Activated naive CD8-positive, alpha-beta T cell treated with anti-CD3 and anti-CD28 coated beads, Interleukin-2, amount 10 ng/mL, durations not matched to agents 7 days and 5 days (primary cell): ENCODE results near the gene ADAMTS15. TPM values are rescaled to one million over a fixed set of nuclear protein-coding genes. Genes with fewer than 3 reads are reported as not detected.
"Not testable (repeated sequence)": the region's sequence is repeated elsewhere in the genome, so short reads cannot be mapped to it uniquely, and the experiment has no call there.

Experiments used
- ATAC-seq: fragments of 150-1000 bp; cut with Tn5 transposase; one replicate; pipeline ENCODE4 v1.10.0; 2021; ENCODE audit warnings: low read depth, moderate library complexity
- POLR2A ChIA-PET: fragments of 350-600 bp; sonication (Branson Sonifier 250); formaldehyde crosslinking; loops from one replicate; lab custom pipeline; 2021; ENCODE audit warnings: antibody characterized with exemption; lab: Charles Lee
- DNase-seq: peaks from one replicate; pipeline ENCODE4 v3.0.0; 2021
- H3K27ac Mint-ChIP-seq: one replicate; pipeline ENCODE4 v1.8.0; 2022; ENCODE audit warnings: mild to moderate bottlenecking, mixed read lengths
- H3K27me3 Mint-ChIP-seq: one replicate; pipeline ENCODE4 v1.8.0; 2022; ENCODE audit warnings: mild to moderate bottlenecking, moderate library complexity, mixed read lengths
- H3K36me3 Mint-ChIP-seq: one replicate; pipeline ENCODE4 v1.8.0; 2021; ENCODE audit warnings: mild to moderate bottlenecking, mixed read lengths
- H3K4me1 Mint-ChIP-seq: one replicate; pipeline ENCODE4 v1.8.0; 2021; ENCODE audit warnings: mixed read lengths
- H3K4me3 Mint-ChIP-seq: one replicate; pipeline ENCODE4 v1.8.0; 2022; ENCODE audit warnings: mild to moderate bottlenecking, moderate library complexity, mixed read lengths
- H3K9me3 Mint-ChIP-seq: one replicate; pipeline ENCODE4 v1.8.0; 2021; ENCODE audit warnings: mixed read lengths
- total RNA-seq, 2 experiments: library from RNA; stranded (reverse); gene quantifications; one replicate each; pipeline ENCODE4 v1.2.3, GENCODE V29; 2021

The ADAMTS15 gene
- total RNA-seq, 2 experiments from 2014 or later, result 0.08 to 0.11 TPM

- Mint-ChIP-seq H3K4me1 (peaks cover 22% of the 10 kb centered on the region), H3K27me3 (peaks cover 30% of the 10 kb centered on the region), H3K36me3 (no peaks in the 10 kb centered on the region), H3K9me3 (no peaks in the 10 kb centered on the region), H3K4me3 (no peak overlapping the region), H3K27ac (no peak overlapping the region)
- no peak for ATAC-seq
- POLR2A ChIA-PET, result no interaction called here
- no peak for DNase-seq
These were observed 15.1 kb upstream of the ADAMTS15 start for GRCh38 chr11:130433357-130433756.

GRCh38 chr11:130434521-130435223 lies 13.8 kb upstream of the ADAMTS15 start:
- Mint-ChIP-seq H3K36me3 (peaks cover 7% of the 10 kb centered on the region), H3K27me3 (peaks cover 17% of the 10 kb centered on the region), H3K4me3 (no peak overlapping the region), H3K27ac (no peak overlapping the region), H3K9me3 (no peaks in the 10 kb centered on the region), H3K4me1 (peaks cover 31% of the 10 kb centered on the region)
- ATAC-seq, result peak; percentile 78
- peak; percentile 64 for DNase-seq
- POLR2A ChIA-PET, result interaction anchor here (0.6 kb wide), 1 partner anchor 432 kb away, joined by 4 read pairs; no protein-coding TSS in a partner anchor

- POLR2A ChIA-PET, result no interaction called here
- H3K27me3 Mint-ChIP-seq, result peaks cover 8% of the 10 kb centered on the region
These were observed 12.8 kb upstream of the ADAMTS15 start for GRCh38 chr11:130435671-130436070.

GRCh38 chr11:130436171-130436570 lies 12.3 kb upstream of the ADAMTS15 start:
- H3K27me3 Mint-ChIP-seq, result peaks cover 4% of the 10 kb centered on the region
- H3K4me3 Mint-ChIP-seq, result no peak overlapping the region
- ATAC-seq (no peak), DNase-seq (no peak)
- POLR2A ChIA-PET, result no interaction called here
- peaks cover 9% of the 10 kb centered on the region for H3K36me3 Mint-ChIP-seq
- H3K9me3 Mint-ChIP-seq, result peaks cover 2% of the 10 kb centered on the region
- H3K27ac Mint-ChIP-seq, result no peak overlapping the region
- H3K4me1 Mint-ChIP-seq, result peaks cover 33% of the 10 kb centered on the region

More at GRCh38 chr11:130435671-130436070, 12.8 kb upstream of the ADAMTS15 start:
- Mint-ChIP-seq H3K27ac (no peak overlapping the region), H3K4me1 (peaks cover 33% of the 10 kb centered on the region), H3K36me3 (peaks cover 9% of the 10 kb centered on the region), H3K4me3 (no peak overlapping the region), H3K9me3 (peaks cover 2% of the 10 kb centered on the region)
- ATAC-seq (no peak), DNase-seq (no peak)

GRCh38 chr11:130437848-130438247 lies 10.6 kb upstream of the ADAMTS15 start:
- no peak for ATAC-seq
- Mint-ChIP-seq H3K4me1 (peaks cover 33% of the 10 kb centered on the region), H3K36me3 (peaks cover 13% of the 10 kb centered on the region), H3K9me3 (peaks cover 4% of the 10 kb centered on the region), H3K27ac (peak overlapping the region; percentile 14), H3K4me3 (peak overlapping the region; percentile 1), H3K27me3 (peaks cover 3% of the 10 kb centered on the region)
- POLR2A ChIA-PET, result interaction anchor here (0.8 kb wide), 1 partner anchor 425 kb away, joined by 3 read pairs; no protein-coding TSS in a partner anchor
- no peak for DNase-seq

- peak; percentile 13 for ATAC-seq
These were observed 9.9 kb upstream of the ADAMTS15 start for GRCh38 chr11:130438401-130439159.

GRCh38 chr11:130439160-130439519 lies 9.3 kb upstream of the ADAMTS15 start:
- peaks cover 6% of the 10 kb centered on the region for H3K27me3 Mint-ChIP-seq
- H3K9me3 Mint-ChIP-seq, result peaks cover 4% of the 10 kb centered on the region
- H3K4me3 Mint-ChIP-seq, result peak overlapping the region; percentile 66
- DNase-seq (peak; percentile 49), ATAC-seq (peak; percentile 73)
- peaks cover 33% of the 10 kb centered on the region for H3K4me1 Mint-ChIP-seq
- POLR2A ChIA-PET, result interaction anchor here (0.6 kb wide), 1 partner anchor 125 kb away, joined by 3 read pairs; no protein-coding TSS in a partner anchor
- peak overlapping the region; percentile 85 for H3K27ac Mint-ChIP-seq
- peaks cover 13% of the 10 kb centered on the region for H3K36me3 Mint-ChIP-seq

More at GRCh38 chr11:130438401-130439159, 9.9 kb upstream of the ADAMTS15 start:
- H3K27me3 Mint-ChIP-seq, H3K9me3 Mint-ChIP-seq, DNase-seq: not testable (repeated sequence)
- Mint-ChIP-seq H3K36me3 (peaks cover 13% of the 10 kb centered on the region), H3K4me1 (peaks cover 33% of the 10 kb centered on the region), H3K27ac (peak overlapping the region; percentile 85), H3K4me3 (peak overlapping the region; percentile 66)
- POLR2A ChIA-PET, result interaction anchor here (0.6 to 0.8 kb wide), 2 partner anchors 125 to 424 kb away, joined by 3 read pairs; no protein-coding TSS in a partner anchor

- POLR2A ChIA-PET, result no interaction called here
- Mint-ChIP-seq H3K36me3 (peaks cover 13% of the 10 kb centered on the region), H3K4me1 (peaks cover 33% of the 10 kb centered on the region), H3K27ac (peak overlapping the region; percentile 85), H3K4me3 (no peak overlapping the region), H3K9me3 (peaks cover 4% of the 10 kb centered on the region), H3K27me3 (peaks cover 12% of the 10 kb centered on the region)
- DNase-seq (no peak), ATAC-seq (no peak)
These were observed 8.6 kb upstream of the ADAMTS15 start for GRCh38 chr11:130439876-130440275.

- Mint-ChIP-seq H3K4me3 (no peak overlapping the region), H3K27ac (no peak overlapping the region), H3K4me1 (peaks cover 24% of the 10 kb centered on the region), H3K36me3 (peaks cover 13% of the 10 kb centered on the region), H3K27me3 (peaks cover 28% of the 10 kb centered on the region), H3K9me3 (peaks cover 4% of the 10 kb centered on the region)
- POLR2A ChIA-PET, result no interaction called here
- DNase-seq (no peak), ATAC-seq (no peak)
These were observed 6.7 kb upstream of the ADAMTS15 start for GRCh38 chr11:130441719-130442118.

- ATAC-seq (no peak), DNase-seq (no peak)
- H3K9me3 Mint-ChIP-seq, result peaks cover 4% of the 10 kb centered on the region
- H3K4me3 Mint-ChIP-seq, result no peak overlapping the region
- no peak overlapping the region for H3K27ac Mint-ChIP-seq
- POLR2A ChIA-PET, result no interaction called here
- peaks cover 35% of the 10 kb centered on the region for H3K27me3 Mint-ChIP-seq
- peaks cover 13% of the 10 kb centered on the region for H3K36me3 Mint-ChIP-seq
- peaks cover 20% of the 10 kb centered on the region for H3K4me1 Mint-ChIP-seq
These were observed 5.7 kb upstream of the ADAMTS15 start for GRCh38 chr11:130442737-130443136.

GRCh38 chr11:130445788-130446187 lies 2.7 kb upstream of the ADAMTS15 start:
- peaks cover 12% of the 10 kb centered on the region for H3K4me1 Mint-ChIP-seq
- H3K27ac Mint-ChIP-seq, result no peak overlapping the region
- peaks cover 2% of the 10 kb centered on the region for H3K9me3 Mint-ChIP-seq
- POLR2A ChIA-PET, result no interaction called here
- peaks cover 58% of the 10 kb centered on the region for H3K27me3 Mint-ChIP-seq
- DNase-seq (no peak), ATAC-seq (no peak)
- no peak overlapping the region for H3K4me3 Mint-ChIP-seq
- peaks cover 5% of the 10 kb centered on the region for H3K36me3 Mint-ChIP-seq

- Mint-ChIP-seq H3K4me1 (peaks cover 12% of the 10 kb centered on the region), H3K4me3 (peak overlapping the region; percentile 76), H3K36me3 (no peaks in the 10 kb centered on the region), H3K9me3 (no peaks in the 10 kb centered on the region), H3K27ac (no peak overlapping the region), H3K27me3 (peaks cover 70% of the 10 kb centered on the region)
- POLR2A ChIA-PET, result interaction anchor here (1.0 kb wide), 1 partner anchor 17 kb away, joined by 5 read pairs; no protein-coding TSS in a partner anchor
- no peak for ATAC-seq
- DNase-seq, result no peak
These were observed 418 bp upstream of the ADAMTS15 start for GRCh38 chr11:130448039-130448415.

GRCh38 chr11:130449310-130449990 lies 1.0 kb downstream of the ADAMTS15 start:
- POLR2A ChIA-PET, result no interaction called here
- H3K27ac Mint-ChIP-seq, result no peak overlapping the region
- H3K36me3 Mint-ChIP-seq, result no peaks in the 10 kb centered on the region
- ATAC-seq, result no peak
- no peak for DNase-seq
- H3K4me3 Mint-ChIP-seq, result peak overlapping the region; percentile 64
- no peaks in the 10 kb centered on the region for H3K9me3 Mint-ChIP-seq
- peaks cover 12% of the 10 kb centered on the region for H3K4me1 Mint-ChIP-seq
- H3K27me3 Mint-ChIP-seq, result peaks cover 70% of the 10 kb centered on the region
